ENCODE results near the gene CENPE.
A peak's percentile ranks its signal among the peaks of the same experiment; 100 is the strongest.

- no peak for TF ChIP-seq CTCF (IDR thresholded peaks at IDR 0.05; ENCODE audit: low read depth, low read length, missing input control)
- no peak for TF ChIP-seq EGR1 (IDR thresholded peaks at IDR 0.05; ENCODE audit: low read depth in 2 of 2)
- no peak for TF ChIP-seq YY1 (IDR thresholded peaks at IDR 0.05)
- peak; percentile 82 for TF ChIP-seq ZBTB33 (IDR thresholded peaks at IDR 0.05)
- TF ChIP-seq RAD21 (IDR thresholded peaks at IDR 0.05), result no peak
- no peak for TF ChIP-seq MAX (IDR thresholded peaks at IDR 0.05)
- no peak for TF ChIP-seq GABPA (IDR thresholded peaks at IDR 0.05 in 1 of 2, conservative IDR thresholded peaks at IDR 0.05 in 1 of 2)
- no peak for TF ChIP-seq SP1 (IDR thresholded peaks at IDR 0.05)
- TF ChIP-seq REST (IDR thresholded peaks at IDR 0.05), result no peak
- TF ChIP-seq TAF1 (conservative IDR thresholded peaks at IDR 0.05), result no peak
- TF ChIP-seq JUND (IDR thresholded peaks at IDR 0.05), result no peak
These were observed 121.3 kb downstream of the CENPE start, which contains the start of gene SLC9B2 for GRCh38 chr4:103076747-103077347.

Measured in liver (tissue), 3 donors.